ENCODE measurements around the gene AKR1C8. TPM values are rescaled to one million over a fixed set of nuclear protein-coding genes. Genes with fewer than 3 reads are reported as not detected.

The AKR1C8 gene
- total RNA-seq, 4 donors from 2014 or later: 0.53 TPM; not detected in 3

DNA sequence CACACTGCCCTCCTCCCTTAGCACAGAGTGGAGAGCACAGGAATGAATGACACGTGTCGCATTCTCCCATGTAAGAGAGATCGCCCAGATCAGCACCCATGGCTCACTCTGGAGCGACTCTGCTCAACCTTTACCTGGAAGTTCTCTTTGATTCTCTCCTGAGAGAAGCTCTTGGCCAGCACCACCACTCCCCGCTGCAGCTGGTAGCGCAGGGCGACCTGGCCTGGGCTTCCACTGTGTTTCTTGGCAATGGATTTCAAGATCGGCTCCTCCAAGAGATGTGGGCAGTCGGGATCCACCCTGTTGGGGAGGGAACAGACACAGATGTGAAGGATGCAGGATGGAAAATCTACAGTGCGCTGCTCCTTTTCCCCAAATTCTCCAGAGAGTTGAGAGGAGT lies 27.4 kb downstream of the AKR1C8 start:
- Histone ChIP-seq H3K36me3 (no peaks in the 10 kb centered on the region), H3K4me1 (no peaks in the 10 kb centered on the region), H3K27me3 (no peaks in the 10 kb centered on the region), H3K4me3 (no peak overlapping the region), H3K9me3 (peaks cover 0 to 4% (median 0%) of the 10 kb centered on the region in 4 donors), H3K27ac (no peak overlapping the region)
- TF ChIP-seq, protein P1, sequence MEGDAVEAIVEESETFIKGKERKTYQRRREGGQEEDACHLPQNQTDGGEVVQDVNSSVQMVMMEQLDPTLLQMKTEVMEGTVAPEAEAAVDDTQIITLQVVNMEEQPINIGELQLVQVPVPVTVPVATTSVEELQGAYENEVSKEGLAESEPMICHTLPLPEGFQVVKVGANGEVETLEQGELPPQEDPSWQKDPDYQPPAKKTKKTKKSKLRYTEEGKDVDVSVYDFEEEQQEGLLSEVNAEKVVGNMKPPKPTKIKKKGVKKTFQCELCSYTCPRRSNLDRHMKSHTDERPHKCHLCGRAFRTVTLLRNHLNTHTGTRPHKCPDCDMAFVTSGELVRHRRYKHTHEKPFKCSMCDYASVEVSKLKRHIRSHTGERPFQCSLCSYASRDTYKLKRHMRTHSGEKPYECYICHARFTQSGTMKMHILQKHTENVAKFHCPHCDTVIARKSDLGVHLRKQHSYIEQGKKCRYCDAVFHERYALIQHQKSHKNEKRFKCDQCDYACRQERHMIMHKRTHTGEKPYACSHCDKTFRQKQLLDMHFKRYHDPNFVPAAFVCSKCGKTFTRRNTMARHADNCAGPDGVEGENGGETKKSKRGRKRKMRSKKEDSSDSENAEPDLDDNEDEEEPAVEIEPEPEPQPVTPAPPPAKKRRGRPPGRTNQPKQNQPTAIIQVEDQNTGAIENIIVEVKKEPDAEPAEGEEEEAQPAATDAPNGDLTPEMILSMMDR (IDR thresholded peaks at IDR 0.05): no peak
- TF ChIP-seq POLR2A (IDR thresholded peaks at IDR 0.05): no peak
- no peak for DNase-seq

DNA sequence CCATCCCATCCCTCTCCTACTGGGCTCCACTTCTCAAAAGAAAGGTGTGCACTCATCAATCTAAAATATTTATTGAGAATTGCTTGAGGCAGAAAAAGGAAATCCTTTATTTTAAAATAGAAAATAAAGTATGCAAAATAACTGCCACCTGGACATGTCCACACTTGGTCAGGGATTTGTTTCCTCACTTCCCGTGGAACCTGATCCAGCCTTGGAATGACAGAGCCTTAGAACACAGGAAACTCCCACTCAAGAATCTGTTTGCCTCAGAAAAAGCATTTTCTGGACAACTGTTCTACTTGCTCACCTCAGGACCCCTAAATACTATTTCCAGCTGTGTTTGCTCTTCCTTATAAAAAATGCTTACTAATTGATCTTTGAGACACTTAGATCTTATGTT lies 29.0 kb downstream of the AKR1C8 start:
- no peak overlapping the region for H3K4me3 ChIP-seq
- TF ChIP-seq, protein P1 (IDR thresholded peaks at IDR 0.05): no peak
- no peak for TF ChIP-seq POLR2A (IDR thresholded peaks at IDR 0.05)
- H3K9me3 ChIP-seq: peaks cover 0 to 4% (median 0%) of the 10 kb centered on the region in 4 donors
- H3K27me3 ChIP-seq: no peaks in the 10 kb centered on the region
- no peak for DNase-seq
- no peaks in the 10 kb centered on the region for H3K36me3 ChIP-seq
- H3K27ac ChIP-seq: no peak overlapping the region
- no peaks in the 10 kb centered on the region for H3K4me1 ChIP-seq

DNA sequence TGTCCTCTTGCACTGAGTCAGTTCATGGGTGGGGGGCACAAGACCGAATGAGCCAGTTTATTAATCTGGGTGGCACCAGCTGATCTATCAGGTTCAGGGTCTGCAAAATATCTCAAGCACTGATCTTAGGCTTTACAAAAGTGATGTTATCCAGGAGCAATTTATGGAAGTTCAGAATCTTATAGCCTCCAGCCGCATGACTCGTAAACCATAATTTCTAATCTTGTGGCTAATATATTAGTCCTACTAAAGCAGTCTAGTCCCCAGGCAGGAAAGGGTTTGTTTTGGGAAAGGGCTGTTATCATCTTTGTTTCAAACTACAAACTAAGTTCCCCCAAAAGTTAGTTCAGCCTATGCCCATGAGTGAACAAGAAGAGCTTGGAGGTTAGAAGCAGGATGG lies 33.9 kb downstream of the AKR1C8 start:
- TF ChIP-seq POLR2A (IDR thresholded peaks at IDR 0.05): no peak
- TF ChIP-seq, protein P1 (IDR thresholded peaks at IDR 0.05): no peak
- Histone ChIP-seq H3K4me1 (peaks cover 0 to 13% (median 0%) of the 10 kb centered on the region in 4 donors), H3K9me3 (peaks cover 0 to 4% (median 0%) of the 10 kb centered on the region in 4 donors)

DNA sequence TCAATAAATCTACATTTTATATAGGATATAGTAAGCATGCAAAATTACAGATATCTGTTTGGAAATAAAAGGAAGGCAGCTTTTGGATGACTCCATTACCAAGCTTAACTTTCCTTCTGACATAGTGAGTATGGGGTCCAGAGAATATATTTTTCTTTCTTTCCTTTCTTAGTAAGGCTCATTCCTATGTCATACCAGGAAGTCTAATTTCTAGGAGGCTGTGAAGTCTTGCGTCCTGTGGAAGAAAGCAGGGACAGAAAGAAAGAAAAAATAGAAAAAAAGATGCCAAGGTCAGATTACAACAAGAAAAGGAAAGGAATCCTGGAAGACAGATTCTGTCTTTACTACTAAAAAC lies 36.3 kb downstream of the AKR1C8 start:
- DNase-seq: no peak
- no peak overlapping the region for H3K27ac ChIP-seq
- no peak for TF ChIP-seq POLR2A (IDR thresholded peaks at IDR 0.05)
- TF ChIP-seq, protein P1 (IDR thresholded peaks at IDR 0.05): no peak

More for the DNA sequence above, 33.9 kb downstream of the AKR1C8 start:
- Histone ChIP-seq H3K27me3 (no peaks in the 10 kb centered on the region), H3K4me3 (no peak overlapping the region), H3K27ac (no peak overlapping the region), H3K36me3 (no peaks in the 10 kb centered on the region)
- DNase-seq: no peak

DNA sequence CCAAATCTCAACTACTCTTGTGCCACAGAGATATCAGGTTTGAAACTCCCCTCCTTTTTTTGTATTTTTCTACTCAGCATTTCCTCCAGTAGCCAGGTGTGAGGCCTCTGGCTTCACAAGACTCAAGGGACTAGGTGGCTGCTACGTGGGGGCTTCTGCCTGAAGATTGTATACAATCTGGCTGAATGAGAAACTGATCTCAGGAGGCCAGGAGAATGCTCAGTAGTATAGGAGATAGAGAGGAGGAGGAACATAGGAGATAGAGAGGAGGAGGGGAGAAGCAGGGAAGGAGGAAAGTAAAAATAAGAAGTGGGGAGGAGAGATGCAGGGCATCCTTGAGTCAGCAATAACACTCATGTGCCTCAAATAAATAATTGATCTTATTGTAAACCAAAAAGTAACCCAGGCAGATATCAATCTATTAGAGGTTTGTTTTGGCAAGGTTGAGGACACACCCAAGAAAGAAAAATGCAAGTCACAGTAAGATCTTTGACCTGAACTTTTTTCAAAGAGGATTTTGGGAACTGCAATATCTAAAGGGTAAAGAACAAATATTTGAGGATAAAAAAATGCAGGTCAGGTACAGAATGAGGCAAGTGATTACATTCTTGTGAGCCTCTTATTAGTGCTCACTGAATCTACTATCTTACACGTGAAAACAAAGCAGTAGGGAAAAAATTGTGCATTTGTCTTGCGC lies 36.8 kb downstream of the AKR1C8 start:
- peak overlapping the region in 2 of 4 donors; percentile 59 to 76 for H3K27ac ChIP-seq
- H3K36me3 ChIP-seq: no peaks in the 10 kb centered on the region
- H3K4me1 ChIP-seq: peaks cover 0 to 13% (median 0%) of the 10 kb centered on the region in 4 donors
- no peak for DNase-seq
- no peaks in the 10 kb centered on the region for H3K27me3 ChIP-seq
- TF ChIP-seq, protein P1 (IDR thresholded peaks at IDR 0.05): no peak
- TF ChIP-seq POLR2A (IDR thresholded peaks at IDR 0.05): no peak
- no peak overlapping the region for H3K4me3 ChIP-seq
- no peaks in the 10 kb centered on the region for H3K9me3 ChIP-seq

More for the DNA sequence above, 36.3 kb downstream of the AKR1C8 start:
- Histone ChIP-seq H3K36me3 (no peaks in the 10 kb centered on the region), H3K4me3 (no peak overlapping the region), H3K27me3 (no peaks in the 10 kb centered on the region), H3K4me1 (peaks cover 0 to 13% (median 0%) of the 10 kb centered on the region in 4 donors), H3K9me3 (no peaks in the 10 kb centered on the region)

Data from Peyer's patch (tissue), 4 donors.